Left renal cortex interstitium (tissue), 4 donors: ENCODE measurements around the gene RASA3. TPM values are rescaled to one million over a fixed set of nuclear protein-coding genes. Genes with fewer than 3 reads are reported as not detected.
"Not testable (repeated sequence)": the region's sequence is repeated elsewhere in the genome, so short reads cannot be mapped to it uniquely, and the experiment has no call there.

Source experiments
- DNase-seq, 4 donors: peaks; one replicate each; pipeline ENCODE4 v3.0.0-alpha.2; 2013; ENCODE audit warnings: low read depth in 4 of 4, low spot score in 2 of 4, missing footprints in 1 of 4
- polyA plus RNA-seq, 4 donors: library from polyadenylated mRNA; unstranded; fragments of 120-200 nt; gene quantifications; one replicate each; pipeline ENCODE4 v1.2.1, GENCODE V29; 2013; ENCODE audit not compliant: insufficient read length in 4 of 4

Gene RASA3
- polyA plus RNA-seq, 4 donors, result 12.4 to 16.0 (median 13.8) TPM

GRCh38 chr13:114087430-114087829, 45.0 kb downstream of the RASA3 start:
- DNase-seq, result no peak

- no peak for DNase-seq
These were observed 49.4 kb downstream of the RASA3 start for GRCh38 chr13:114082849-114083645.

DNA sequence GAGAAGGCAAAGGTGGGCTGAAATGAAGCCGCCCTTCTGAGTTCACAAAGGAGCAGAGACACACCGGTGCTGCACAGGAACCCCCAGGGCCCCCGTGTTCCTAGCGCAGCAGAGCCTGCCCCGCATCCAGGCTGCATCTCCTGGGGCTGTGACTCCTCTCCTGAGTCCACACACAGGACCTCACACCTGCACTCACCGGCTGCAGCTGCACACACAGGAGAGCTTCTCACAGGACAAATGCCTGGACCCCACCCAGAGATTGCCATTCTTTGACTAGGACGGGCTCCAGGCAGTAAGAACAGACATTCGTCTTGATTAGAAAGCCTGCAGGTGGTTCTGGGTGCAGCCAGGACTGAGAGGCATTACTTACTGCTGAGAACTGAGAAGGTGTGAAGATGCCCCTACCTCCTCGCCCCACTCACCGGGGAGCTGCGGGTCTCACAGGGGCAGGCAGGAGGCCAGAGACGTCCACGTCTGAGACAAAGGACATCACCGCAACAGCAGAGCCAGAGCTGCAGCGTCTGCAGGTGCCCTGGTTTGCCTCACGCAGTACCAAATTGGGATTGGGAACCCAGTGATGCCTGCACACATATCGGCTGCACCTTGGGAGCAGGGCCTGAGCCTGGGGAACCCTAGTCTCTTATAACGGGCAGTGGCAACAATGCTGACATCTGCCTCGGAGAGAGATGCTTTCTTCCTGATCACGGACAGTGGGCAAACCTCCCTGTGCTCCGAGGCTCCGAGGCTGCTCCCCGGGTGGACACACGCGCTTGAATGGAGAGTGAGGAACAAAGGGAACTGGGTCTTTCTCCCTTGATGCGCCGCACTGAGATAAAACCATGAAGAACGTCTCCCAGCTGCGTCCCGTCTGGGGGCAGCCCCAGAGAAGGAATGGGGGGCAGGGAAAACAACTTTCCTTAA, 50.4 kb downstream of the RASA3 start:
- no peak for DNase-seq

DNA sequence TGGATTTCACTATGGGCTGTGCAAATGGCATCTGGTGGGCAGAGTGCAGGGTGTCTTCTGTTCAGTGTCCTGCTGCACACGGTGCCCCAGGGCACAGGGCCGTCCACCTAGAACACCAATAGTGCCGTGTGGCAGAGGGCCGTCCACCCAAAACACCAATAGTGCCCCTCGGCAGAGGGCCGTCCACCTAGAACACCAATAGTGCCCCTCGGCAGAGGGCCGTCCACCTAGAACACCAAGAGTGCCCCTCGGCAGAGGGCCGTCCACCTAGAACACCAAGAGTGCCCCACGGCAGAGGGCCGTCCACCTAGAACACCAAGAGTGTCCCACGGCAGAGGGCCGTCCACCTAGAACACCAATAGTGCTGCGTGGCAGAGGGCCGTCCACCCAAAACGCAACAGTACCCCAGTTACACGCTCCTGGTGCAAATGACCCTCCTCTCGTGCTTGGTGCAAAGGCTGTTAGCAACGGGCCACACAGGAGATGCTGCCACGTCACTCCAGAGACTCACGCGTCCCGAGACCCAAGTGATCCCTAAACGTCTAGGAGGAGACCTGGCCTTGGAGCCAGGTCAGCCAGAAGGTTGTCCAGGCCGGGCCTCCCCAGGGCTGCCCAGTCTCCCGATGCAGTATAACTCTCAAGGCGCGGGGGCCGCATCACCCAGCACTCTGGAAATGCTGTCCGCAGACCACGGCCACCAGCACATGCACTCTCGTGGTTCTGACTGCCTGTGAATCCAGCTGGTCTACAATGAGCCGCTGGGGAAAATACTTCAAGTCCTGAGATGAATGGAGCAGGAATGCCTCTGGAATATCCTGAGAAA, 51.5 kb downstream of the RASA3 start:
- DNase-seq, result no peak

- no peak for DNase-seq
These were observed 52.6 kb downstream of the RASA3 start for GRCh38 chr13:114079601-114080536.

GRCh38 chr13:114078461-114079451, 53.7 kb downstream of the RASA3 start:
- DNase-seq, result no peak

GRCh38 chr13:114077933-114078325, 54.5 kb downstream of the RASA3 start:
- no peak for DNase-seq

DNA sequence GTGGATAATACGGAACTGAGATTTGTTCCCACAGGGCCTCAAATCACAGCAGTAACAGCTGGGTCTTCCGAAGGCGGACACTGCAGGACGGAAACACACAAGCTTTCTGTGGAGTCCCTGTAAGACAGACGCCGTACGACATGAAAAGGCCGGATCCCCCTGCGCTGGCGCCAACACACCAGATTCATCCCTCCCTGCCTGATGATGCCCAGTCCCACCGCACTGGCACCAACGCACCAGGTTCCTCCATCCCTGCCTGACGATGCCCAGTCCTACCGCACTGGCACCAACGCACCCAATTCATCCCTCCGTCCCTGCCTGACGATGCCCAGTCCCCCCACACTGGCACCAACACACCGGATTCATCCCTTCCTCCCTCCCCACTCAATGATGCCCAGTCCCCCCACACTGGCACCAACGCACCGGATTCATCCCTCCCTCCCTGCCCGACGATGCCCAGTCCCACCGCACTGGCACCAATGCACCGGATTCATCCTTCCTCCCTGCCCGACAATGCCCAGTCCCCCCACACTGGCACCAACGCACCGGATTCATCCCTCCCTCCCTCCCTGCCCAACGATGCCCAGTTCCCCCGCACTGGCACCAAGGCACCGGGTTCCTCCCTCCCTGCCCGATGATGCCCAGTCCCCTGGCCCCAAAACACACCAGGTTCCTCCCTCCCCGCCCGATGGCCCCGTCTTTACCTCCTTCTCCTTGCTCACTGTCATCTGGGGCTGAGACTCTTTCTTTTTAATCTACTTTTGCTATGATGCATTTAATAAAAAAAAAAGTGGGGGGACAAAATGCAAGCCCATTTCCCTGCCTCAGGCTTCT, 55.1 kb downstream of the RASA3 start:
- no peak for DNase-seq

DNA sequence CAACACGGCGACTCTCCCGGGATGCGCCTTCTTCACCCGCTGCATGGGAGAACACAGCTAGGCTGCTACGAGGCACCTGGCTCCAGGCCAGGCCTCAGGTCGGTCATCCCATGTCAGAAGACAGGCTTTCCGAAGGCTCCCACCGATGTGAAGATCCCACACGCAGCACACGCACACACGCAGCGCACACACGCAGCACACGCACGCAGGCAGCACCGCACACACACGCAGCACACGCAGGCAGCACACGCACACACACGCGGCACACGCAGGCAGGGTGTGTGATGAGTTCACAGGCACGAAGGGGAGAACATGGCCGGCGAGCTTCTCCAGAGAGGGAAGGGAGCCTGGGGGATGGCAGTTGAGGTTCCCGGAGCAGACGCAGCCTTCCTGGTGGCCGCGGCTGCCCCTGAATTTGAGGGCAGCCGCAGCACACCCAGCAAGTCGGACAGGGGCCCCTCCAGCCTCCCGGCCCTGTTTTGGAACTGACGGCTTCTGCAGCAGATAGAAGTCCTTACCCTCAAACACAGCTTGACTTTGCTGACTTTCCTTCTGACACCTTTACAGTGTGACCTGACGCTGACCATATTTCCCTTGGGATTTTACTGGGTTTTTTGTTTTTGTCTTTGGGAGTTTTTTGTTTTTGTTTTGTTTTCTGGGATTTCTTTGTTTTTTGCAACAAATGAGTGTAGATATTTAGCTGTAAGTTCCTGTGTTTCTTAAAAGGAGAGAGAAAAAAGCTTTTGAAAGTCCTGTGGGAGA, 55.9 kb downstream of the RASA3 start:
- DNase-seq, result no peak

DNA sequence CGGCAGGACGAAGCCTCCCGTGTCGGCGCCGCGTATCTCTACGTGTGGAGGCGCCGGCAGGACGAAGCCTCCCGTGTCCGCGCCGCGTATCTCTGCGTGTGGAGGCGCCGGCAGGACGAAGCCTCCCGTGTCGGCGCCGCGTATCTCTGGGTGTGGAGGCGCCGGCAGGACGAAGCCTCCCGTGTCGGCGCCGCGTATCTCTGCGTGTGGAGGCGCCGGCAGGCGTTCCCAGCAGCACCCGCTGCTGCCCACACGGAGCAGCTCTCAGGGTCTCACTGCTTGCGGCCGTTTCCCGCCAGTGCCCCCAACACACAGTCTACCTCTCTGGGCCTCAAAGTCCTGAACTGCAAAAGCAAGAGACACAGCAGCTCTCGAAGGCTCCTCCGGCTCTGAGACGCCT, 56.6 kb downstream of the RASA3 start:
- DNase-seq, result not testable (repeated sequence)

DNA sequence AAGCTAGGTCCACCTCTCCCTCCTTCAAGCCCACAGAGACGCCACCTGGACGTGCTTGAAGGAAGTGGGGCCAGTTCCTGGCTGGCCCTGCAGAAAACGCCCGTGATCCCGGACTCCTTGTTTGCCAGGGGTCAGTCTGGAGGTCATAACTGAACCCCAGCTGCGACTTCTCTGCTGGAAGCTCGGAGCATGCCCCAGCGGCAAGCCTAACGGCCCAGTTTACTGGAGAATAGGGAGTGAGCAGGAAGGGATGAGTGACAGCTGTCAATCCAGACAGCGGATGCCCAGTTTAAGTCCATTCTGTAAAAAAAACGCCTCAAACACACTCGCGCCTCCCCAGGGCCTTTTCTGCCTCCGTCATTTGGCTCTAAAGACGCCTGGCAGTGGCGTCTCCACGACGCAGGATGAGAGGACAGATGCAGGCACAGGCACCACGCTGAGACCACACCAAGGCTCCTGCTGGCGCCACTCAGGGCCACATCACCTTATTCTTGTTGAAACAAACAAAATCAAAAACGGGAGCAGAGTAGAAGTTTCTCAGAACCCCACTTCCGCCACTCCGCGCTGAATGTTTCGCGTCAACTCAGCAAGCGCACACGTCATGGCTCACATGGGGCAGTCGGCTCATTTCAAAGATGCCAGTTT, 57.6 kb downstream of the RASA3 start:
- no peak for DNase-seq

DNA sequence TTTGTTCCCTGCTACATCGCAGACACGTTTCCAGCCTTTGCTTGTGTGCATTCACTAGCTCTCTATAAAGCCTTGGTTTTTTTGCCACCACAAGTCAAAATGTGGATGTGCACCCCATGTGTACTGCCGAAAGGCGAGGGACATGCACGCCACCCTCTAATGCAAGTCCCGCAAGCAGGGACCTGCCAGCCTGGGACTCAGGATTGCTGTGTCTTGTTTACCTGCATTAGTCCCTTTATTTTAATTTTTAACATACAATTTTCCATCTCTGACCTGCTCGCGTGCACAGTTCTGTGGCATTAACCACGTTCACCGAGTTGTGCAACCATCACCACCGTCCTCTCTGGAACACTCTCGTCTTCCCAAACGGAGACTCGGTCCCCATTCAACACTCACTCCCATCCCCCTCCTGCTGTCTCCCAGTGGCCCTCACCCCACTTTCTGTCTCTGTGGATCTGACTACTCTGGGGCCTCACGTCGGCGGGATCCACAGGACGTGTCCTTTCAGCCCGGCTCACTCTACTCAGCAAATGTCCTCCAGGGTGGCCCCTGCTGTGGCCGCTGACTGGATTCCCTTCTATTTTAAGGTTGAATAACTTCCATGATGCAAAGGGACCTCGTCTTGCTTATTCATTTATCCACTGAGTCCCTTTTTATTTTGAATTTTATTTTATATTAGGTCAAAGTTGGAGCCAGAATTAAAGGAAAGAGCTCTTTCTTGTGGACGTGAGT, 58.4 kb downstream of the RASA3 start:
- DNase-seq, result no peak

GRCh38 chr13:114072421-114072820, 60.0 kb downstream of the RASA3 start:
- DNase-seq, result no peak

GRCh38 chr13:114071991-114072390, 60.4 kb downstream of the RASA3 start:
- DNase-seq, result no peak

GRCh38 chr13:114071410-114071809, 61.0 kb downstream of the RASA3 start:
- no peak for DNase-seq
